Parathyroid adenoma (tissue), 2 donors: Measurements from ENCODE around the gene CAMSAP2.

Experiments
- H2AFZ ChIP-seq: fragments of 300-600 bp; sonication (generic); one replicate; pipeline ENCODE4 v1.7.0; 2017; ENCODE audit warnings: antibody characterized with exemption, mild to moderate bottlenecking
- H3K27ac ChIP-seq: fragments of 300-600 bp; sonication (generic); one replicate; pipeline ENCODE4 v1.7.0; 2017
- H3K27me3 ChIP-seq: fragments of 300-600 bp; sonication (generic); one replicate; pipeline ENCODE4 v1.7.0; 2017; ENCODE audit warnings: low read length; ENCODE audit not compliant: control insufficient read depth, insufficient read depth
- H3K36me3 ChIP-seq: fragments of 300-600 bp; sonication (generic); one replicate; pipeline ENCODE4 v1.7.0; 2017; ENCODE audit warnings: low read length; ENCODE audit not compliant: control insufficient read depth, insufficient read depth
- H3K4me1 ChIP-seq: fragments of 300-600 bp; sonication (generic); one replicate; pipeline ENCODE4 v1.7.0; 2017; ENCODE audit warnings: control low read depth
- H3K4me2 ChIP-seq: fragments of 300-600 bp; sonication (generic); one replicate; pipeline ENCODE4 v1.7.0; 2017; ENCODE audit warnings: low read length
- H3K4me3 ChIP-seq: fragments of 300-600 bp; sonication (generic); one replicate; pipeline ENCODE4 v1.7.0; 2017; ENCODE audit warnings: low read depth, low read length
- H3K79me2 ChIP-seq: fragments of 300-600 bp; sonication (generic); one replicate; pipeline ENCODE4 v1.7.0; 2017; ENCODE audit warnings: control low read depth
- H3K9ac ChIP-seq: fragments of 300-600 bp; sonication (generic); one replicate; pipeline ENCODE4 v1.7.0; 2017; ENCODE audit warnings: mild to moderate bottlenecking
- H3K9me3 ChIP-seq: fragments of 300-600 bp; sonication (generic); one replicate; pipeline ENCODE4 v1.7.0; 2017; ENCODE audit warnings: low read length; ENCODE audit not compliant: control insufficient read depth
- CTCF ChIP-seq: fragments of 300-600 bp; sonication (generic); IDR thresholded peaks from one replicate; pipeline ENCODE4 v1.7.0; 2017; ENCODE audit warnings: antibody characterized with exemption, mild to moderate bottlenecking
- donor health status: primary hyperparathyroidism.

Gene CAMSAP2

DNA sequence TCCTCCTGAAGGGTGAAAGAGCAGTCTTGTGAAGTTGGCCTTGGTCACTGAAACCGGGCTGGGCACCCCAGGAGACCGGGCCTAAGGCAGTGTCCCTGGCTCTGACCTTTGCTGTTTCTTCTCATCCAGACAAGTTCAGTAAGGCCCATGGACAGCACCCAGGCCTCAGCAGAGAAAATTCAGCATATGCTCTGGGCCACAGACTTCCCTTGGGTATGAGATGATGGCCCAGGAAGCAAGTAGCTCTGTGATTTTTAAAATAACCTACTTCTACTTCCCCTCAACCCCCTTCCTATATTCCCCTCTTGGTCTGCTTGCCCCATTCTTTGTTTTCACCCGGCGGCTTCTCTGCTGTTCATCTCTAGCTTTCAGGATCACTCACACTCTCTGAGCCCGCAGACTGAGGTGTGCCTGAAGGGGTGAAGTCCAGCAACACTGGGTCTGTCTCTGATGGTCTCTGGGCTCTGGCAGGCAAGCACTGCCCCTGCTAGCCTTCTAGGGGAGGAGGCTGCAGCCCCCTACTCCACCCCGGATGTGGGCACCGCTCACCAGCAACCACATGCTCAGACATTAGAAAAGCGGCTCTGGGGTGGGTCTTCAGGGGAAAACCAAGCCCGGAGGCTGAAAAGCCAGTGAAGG lies 131.2 kb downstream of the CAMSAP2 start:
- Histone ChIP-seq H3K9me3 (no peaks in the 10 kb centered on the region), H3K4me3 (no peak overlapping the region), H3K27me3 (peaks cover 4% of the 10 kb centered on the region), H3K4me2 (no peak overlapping the region), H3K36me3 (no peaks in the 10 kb centered on the region), H3K27ac (no peak overlapping the region), H3K9ac (no peak overlapping the region), H3K4me1 (peaks cover 6% of the 10 kb centered on the region), H3K79me2 (no peaks in the 10 kb centered on the region), H2AFZ (no peak overlapping the region)
- no peak for TF ChIP-seq CTCF

GRCh38 chr1:200872446-200873115 lies 133.9 kb downstream of the CAMSAP2 start, which contains the start of gene GPR25:
Gene GPR25, plus strand, starts transcription at chr1:200872981. Its CDS starts 57 bp downstream, at chr1:200873038.
- Histone ChIP-seq H3K4me1 (peaks cover under 1% of the 10 kb centered on the region), H3K4me3 (no peak within 1 kb of the TSS)

GRCh38 chr1:200873116-200873670 lies 134.5 kb downstream of the CAMSAP2 start:
- Histone ChIP-seq H3K79me2 (no peaks in the 10 kb centered on the region), H3K4me3 (no peak overlapping the region), H3K4me2 (no peak overlapping the region), H3K9me3 (no peaks in the 10 kb centered on the region), H3K36me3 (no peaks in the 10 kb centered on the region), H3K9ac (no peak overlapping the region), H2AFZ (no peak overlapping the region), H3K27ac (no peak overlapping the region), H3K27me3 (peaks cover 4% of the 10 kb centered on the region), H3K4me1 (no peaks in the 10 kb centered on the region)
- TF ChIP-seq CTCF, result no peak

More at GRCh38 chr1:200872446-200873115, 133.9 kb downstream of the CAMSAP2 start, which contains the start of gene GPR25:
- Histone ChIP-seq H3K9me3 (no peaks in the 10 kb centered on the region), H3K27me3 (peaks cover 4% of the 10 kb centered on the region), H2AFZ (no peak within 1 kb of the TSS), H3K9ac (no peak within 1 kb of the TSS), H3K36me3 (no peaks in the 10 kb centered on the region), H3K4me2 (no peak within 1 kb of the TSS), H3K79me2 (no peaks in the 10 kb centered on the region), H3K27ac (no peak within 1 kb of the TSS)
- no peak for TF ChIP-seq CTCF

DNA sequence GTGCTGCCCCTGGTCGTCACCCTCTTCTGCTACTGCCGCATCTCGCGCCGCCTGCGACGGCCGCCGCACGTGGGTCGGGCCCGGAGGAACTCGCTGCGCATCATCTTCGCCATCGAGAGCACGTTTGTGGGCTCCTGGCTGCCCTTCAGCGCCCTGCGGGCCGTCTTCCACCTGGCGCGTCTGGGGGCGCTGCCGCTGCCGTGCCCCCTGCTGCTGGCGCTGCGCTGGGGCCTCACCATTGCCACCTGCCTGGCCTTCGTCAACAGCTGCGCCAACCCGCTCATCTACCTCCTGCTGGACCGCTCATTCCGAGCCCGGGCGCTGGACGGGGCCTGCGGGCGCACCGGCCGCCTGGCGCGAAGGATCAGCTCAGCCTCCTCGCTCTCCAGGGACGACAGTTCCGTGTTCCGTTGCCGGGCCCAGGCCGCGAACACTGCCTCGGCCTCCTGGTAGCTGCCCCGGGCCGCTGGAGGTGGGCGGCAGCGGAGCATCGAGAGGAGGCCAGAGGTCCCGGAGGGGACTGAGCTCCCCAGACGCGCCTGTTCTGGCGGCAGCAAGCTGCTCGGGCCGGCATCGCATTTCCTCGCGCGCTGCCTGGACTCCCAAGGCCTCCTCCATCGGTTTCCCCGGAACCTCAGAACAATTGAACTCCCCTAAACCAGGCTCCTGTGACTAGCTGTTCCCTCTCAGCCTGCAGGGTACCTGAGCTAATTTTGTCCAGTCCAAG lies 135.1 kb downstream of the CAMSAP2 start:
- Histone ChIP-seq H3K9me3 (no peaks in the 10 kb centered on the region), H3K9ac (no peak overlapping the region), H3K27ac (no peak overlapping the region), H3K4me3 (no peak overlapping the region), H3K4me1 (no peaks in the 10 kb centered on the region), H3K36me3 (no peaks in the 10 kb centered on the region), H2AFZ (no peak overlapping the region), H3K4me2 (no peak overlapping the region), H3K79me2 (no peaks in the 10 kb centered on the region), H3K27me3 (peaks cover 4% of the 10 kb centered on the region)
- TF ChIP-seq CTCF, result no peak
